GM18519 (cell line): Measurements from ENCODE around the gene LCE1E.

Source experiments
- ATAC-seq: cut with Tn5 transposase; IDR thresholded peaks from one replicate; pipeline ENCODE4 v1.9.1; 2021; ENCODE audit warnings: mild to moderate bottlenecking, moderate library complexity; ENCODE audit not compliant: unreplicated experiment, low FRiP score

The LCE1E gene, protein sequence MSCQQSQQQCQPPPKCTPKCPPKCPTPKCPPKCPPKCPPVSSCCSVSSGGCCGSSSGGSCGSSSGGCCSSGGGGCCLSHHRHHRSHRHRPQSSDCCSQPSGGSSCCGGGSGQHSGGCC

DNA sequence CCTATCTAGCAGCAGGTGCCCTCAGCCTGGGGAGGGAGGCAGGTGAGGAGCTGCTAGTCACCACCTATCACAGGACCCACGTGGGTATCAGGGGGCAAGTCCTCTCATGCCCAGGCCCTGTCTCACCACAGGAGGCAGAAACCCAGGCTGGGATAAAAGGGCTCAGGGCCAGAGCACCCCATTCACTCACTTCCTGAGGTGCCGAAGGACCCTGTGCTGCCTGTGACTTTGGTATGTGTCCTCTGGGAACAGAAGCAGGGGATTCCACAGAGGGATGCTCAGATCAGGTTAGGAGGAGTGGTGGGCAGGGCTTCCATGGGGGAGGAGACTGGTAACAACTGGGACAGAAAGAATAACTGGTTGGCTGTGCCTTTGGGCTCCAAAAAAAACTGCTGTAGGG, at the start of gene LCE1E:
Gene LCE1E, plus strand, starts transcription at position 181 of the 400 bp plus-strand sequence. CDS start 1,043 bp downstream, outside the sequence.
- no peak for ATAC-seq

DNA sequence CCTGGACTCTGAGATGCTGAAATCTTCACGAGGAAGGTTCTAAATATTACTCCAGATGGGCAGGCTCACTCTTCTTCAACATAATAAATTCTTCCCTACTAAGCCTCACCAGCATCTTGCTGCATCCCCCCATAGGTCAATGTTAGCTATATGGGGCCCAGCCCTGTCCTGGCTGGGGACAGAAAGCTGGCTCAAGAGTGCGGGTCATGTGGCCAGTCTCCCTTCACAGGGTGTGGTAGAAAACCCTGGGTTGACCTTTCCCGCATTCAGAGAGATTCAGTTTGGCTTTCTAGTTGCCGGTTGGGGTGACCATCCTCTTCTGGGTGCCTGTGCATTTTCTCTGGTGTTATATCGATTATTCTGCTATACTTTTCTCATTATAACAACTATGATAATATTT, 48.1 kb upstream of the LCE1E start:
- ATAC-seq = no peak

DNA sequence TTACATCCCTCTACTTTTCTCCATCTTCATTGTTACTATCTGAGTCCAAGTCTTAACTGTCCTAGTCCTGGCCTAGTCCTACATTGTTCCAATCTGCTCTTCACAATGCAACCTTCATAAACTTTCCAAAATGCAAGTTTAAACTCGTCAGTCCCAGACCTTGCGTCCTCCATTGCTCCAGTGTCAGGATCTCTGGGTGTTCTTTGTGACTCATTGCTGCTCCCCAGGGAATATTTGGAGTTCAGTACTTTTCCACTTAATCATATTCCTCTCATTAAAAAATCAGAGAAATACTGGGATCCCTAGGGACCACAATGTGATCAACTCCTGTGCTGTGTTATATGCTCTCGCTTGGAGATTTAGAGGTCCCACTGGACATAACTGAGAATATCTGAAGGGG, 46.2 kb upstream of the LCE1E start:
- no peak for ATAC-seq

DNA sequence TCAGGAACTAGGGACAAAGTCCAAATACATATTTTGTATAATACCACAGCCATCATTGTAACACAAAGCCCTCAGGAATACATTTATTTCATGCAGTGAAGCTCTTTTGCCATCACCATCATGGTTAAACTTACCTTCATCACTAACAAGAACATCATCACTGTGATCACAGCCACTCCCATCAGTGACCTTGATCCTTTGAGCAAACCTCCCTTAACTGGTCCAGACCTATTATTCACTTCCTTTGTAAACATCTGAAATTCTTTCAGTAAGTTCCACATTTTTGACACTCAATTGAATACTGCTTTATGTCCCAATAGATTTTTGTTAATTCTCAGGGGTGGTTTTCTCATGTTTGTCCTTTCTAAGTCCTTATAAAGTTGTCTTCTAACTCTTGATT, 44.4 kb upstream of the LCE1E start:
- no peak for ATAC-seq

DNA sequence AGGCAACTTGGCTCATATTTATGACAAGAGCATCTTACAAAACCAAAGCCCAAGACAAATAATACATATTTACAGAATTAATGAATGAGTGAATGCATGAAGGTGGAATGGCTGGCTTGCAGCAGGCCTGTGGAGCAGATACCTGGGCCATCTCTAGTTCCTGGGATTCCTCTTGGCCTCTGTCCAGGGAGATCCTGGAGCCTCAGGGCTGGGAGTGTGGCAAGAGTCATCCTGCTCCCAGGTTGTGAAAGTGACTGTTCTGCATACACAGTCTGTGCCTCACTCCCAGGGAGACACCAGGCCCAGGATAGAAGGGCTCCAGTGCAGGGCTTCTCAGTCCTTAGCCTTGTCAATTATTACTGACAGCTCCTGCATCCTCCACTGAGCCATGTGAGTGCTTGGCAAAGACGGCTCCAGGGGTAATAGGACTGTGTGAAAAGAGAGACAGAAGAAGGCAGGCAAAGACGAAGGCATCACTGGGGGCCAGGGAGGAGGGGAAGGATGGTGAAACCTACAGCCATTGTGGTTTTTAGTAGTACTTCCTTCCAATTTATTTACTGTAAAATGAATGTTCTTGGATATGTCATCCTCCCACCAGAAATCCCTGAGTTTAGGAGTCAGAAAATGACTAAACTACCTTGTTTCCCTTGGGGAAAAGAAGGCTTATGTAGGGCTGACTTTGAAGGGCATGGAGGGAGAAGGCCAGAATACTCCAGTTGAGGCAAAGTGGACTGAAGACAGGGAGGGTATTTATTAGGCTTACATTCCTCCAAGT, 42.5 kb upstream of the LCE1E start:
- ATAC-seq = no peak

DNA sequence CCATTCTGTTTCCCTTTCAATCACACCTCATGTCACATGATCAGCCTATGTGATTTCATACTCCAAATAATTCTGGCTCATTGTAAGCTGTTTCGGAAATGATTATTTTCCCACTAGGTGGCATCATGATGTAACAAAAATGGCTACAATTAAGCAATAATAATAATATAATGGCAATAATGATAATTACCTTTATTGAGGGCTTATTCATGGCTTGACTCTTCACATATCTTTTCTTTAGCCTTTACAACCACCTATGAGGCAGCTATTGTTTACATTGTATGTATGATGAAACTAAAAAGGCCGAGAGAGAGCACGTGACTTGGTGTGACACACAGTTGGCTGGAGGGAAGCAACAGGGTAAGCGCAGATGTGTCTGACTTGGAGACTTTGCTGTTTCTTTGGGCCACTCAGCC, 40.8 kb upstream of the LCE1E start:
- no peak for ATAC-seq

DNA sequence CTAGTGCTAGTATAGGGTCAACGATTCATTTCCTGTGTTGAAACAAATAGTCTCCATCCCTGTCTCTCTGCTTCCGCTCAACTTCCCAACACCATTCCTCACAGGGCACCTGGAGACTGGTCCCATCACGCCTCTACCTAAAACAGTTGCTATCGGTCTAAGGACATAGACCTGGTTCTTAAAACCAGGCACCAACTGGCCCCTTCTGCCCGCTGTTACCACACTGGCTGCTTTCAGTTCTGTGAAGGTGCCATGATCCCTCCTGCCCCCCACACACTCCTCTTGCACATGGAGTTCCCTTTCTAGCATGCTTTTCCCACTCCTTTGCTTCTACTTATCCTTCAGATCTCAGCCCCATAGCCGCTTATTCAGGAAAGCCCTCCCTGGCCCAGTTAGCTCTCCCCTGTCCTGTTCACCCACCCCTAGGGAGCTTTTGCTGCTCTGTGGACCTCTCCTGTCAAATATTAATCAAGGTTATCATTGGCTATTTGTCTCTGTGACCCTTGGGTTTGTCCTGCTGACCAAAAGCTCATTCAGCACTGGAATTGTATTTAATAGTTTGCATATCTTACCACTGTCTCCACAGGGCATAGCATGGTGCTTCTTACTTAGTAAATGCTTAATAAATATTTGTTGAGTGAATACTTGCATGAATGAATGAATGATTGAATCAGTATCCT, 40.2 kb upstream of the LCE1E start:
- no peak for ATAC-seq

DNA sequence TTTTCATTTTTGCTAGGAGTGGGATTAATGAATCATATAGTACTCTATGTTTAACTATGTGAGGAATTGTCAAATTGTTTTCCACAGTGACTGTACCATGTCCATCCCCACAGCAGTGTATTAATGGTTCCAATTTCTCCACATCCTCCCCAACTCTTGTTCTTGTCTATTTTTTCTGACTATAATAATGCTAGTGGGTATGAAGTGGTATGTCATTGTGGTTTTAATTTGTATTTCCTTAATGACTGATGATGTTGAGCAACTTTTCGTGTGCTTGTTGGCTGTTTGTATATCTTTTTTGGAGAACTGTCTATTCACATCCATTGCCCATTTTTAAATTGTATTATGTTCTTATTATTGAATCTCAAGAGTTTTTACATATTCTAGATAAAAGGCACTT, 38.2 kb upstream of the LCE1E start:
- no peak for ATAC-seq

DNA sequence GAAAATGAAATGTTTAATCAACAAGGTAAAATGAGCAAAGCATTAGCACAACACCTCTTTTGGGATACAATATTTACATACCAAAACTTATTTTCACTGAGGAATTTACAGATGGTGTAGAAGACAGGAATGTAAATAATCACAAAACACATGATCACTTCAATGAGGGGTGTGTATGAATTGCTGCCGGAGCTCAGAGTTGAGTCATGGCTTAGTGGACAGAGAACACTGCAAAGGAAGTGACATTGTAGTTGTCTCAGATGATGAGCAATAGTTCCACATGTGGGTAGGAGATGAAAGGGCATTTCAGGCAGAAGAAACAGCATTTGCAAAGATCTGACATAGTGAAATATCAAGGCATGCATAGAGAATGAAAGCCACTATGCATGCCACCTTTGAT, 33.8 kb upstream of the LCE1E start:
- no peak for ATAC-seq

DNA sequence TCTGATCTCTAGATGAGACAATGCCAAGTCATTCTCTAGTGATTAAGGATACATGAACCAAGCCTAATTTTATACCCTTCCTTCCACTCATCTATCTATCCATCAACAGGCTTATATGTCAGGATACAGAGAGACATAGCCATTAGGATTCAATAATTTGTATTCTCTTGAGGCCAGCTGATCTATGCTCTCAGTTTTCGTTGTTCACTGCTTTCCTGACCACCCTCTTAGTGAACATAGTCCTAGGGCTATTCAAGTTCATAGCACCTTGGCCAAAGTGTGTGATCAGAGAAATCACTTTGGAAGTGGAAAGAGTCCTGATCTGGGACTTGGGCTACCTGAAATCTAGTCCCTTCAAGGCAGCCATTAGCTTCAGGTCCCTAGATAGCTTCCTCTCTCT, 32.5 kb upstream of the LCE1E start:
- ATAC-seq = no peak

DNA sequence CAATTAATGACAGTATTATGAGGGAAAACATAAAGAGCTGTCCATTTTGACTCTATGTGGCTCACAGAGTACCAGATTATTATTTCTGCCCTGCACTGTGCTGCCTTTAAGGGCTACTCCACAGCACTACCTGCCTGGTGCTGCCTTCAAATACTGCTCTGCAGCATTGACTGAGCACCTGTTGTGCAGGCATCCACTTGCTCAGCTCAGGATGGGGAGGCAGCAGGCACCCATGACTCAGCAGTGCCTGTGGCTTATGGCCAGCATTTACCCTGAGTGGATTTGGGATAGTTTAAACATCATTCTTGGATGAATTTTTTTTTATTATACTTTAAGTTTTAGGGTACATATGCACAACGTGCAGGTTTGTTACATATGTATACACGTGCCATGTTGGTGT, 29.2 kb upstream of the LCE1E start:
- no peak for ATAC-seq

DNA sequence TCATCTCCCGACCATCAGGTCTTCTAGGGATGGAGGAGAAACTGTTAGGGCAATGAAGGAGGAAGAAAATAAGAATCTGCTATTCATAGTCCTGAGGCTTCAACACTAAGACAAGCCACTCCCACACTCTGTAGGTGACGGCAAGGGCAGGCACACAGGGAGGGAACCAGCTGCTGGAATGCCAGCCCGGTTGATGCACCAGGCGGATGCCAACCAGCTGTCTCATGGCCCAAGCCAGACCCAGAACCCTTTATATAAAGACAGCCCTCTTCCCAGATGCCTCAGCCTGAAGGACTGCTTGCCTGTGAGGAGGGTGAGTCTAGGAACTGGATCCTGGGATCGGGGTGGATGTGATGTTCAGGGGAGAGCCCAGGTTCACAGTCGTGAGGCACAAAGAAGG, 28.3 kb upstream of the LCE1E start, which contains the start of gene KPRP:
Gene KPRP, plus strand, starts transcription at position 279 of the 400 bp plus-strand sequence. CDS start 1,564 bp downstream, outside the sequence.
- ATAC-seq = no peak

DNA sequence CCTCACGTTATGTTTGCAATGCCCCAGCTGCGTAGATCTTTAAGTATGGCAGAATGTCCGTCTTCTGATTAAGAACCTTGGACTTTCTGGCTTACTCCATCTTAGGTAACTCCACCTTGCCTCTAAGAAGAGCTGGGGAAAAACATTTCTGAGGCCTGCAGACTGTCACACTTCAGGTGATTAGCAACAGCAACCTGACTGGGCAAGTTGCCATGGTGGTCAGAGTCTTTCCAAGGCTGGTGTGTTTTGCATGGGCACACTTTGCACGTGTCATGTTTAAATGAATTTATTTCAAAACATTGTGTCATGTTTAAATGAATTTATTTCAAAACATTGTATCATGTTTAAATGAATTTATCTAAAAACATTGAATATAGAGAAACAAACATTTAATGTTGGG, 27.4 kb upstream of the LCE1E start:
- no peak for ATAC-seq

DNA sequence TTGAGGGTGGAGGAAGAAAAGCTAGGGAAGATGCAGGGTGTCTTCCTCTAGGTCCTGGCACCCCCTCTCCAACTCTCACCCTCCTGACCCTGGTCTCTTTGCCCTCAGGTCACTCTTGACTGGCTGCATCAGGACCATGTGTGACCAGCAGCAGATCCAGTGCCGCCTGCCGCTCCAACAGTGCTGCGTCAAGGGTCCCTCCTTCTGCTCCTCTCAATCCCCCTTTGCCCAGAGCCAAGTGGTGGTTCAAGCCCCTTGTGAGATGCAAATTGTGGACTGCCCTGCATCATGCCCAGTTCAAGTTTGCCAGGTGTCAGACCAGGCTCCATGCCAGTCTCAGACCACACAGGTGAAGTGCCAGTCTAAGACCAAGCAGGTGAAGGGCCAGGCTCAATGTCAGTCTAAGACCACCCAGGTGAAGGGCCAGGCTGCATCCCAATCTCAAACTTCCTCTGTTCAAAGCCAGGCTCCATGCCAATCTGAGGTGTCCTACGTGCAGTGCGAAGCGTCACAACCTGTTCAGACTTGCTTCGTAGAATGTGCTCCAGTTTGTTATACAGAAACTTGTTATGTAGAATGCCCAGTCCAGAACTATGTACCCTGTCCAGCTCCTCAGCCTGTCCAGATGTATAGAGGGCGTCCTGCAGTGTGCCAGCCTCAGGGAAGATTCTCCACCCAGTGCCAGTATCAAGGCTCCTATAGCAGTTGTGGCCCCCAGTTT, 26.4 kb upstream of the LCE1E start:
- no peak for ATAC-seq

DNA sequence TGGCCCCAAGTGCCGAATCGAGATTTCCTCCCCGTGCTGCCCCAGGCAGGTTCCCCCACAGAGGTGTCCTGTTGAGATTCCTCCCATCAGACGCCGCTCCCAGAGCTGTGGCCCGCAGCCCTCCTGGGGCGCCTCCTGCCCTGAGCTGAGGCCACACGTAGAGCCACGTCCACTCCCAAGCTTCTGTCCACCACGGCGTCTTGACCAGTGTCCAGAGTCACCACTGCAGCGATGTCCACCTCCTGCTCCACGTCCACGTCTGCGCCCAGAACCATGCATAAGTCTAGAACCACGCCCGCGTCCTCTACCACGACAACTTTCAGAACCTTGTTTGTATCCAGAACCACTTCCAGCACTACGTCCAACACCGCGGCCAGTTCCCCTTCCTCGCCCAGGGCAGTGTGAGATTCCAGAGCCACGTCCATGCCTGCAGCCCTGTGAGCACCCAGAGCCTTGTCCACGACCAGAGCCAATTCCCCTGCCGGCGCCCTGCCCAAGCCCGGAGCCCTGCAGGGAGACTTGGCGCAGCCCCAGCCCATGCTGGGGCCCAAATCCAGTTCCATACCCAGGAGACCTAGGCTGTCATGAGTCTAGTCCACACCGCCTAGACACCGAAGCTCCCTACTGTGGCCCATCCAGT, 25.4 kb upstream of the LCE1E start:
- ATAC-seq = no peak

DNA sequence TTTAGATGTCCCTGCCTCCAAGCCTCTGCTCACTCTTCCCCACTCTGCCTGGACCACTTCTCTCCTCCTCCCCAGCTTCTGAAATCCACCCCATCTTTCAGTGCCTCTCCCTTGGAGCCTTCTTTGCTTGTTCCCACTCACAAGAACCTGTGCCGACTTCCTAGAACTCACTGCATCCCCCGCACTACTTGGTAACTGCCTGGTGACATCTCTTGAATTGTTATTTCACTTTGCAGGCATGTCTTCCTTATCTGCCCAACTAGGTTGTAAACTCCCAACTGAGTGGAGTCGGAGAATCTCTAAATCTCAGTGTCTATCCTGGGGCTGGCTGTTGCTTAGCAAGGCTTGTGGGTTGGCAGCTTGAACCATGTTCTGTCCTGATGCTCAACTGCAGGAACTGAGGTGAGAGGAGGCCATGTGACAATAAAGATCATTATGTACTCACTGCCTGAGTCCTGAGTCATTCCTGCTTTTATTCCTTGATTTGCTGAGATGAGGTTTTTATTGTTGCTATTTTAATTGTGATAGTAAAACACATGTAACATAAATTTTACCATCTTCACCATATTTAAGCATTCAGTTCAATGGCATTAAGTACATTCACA, 24.3 kb upstream of the LCE1E start:
- no peak for ATAC-seq

DNA sequence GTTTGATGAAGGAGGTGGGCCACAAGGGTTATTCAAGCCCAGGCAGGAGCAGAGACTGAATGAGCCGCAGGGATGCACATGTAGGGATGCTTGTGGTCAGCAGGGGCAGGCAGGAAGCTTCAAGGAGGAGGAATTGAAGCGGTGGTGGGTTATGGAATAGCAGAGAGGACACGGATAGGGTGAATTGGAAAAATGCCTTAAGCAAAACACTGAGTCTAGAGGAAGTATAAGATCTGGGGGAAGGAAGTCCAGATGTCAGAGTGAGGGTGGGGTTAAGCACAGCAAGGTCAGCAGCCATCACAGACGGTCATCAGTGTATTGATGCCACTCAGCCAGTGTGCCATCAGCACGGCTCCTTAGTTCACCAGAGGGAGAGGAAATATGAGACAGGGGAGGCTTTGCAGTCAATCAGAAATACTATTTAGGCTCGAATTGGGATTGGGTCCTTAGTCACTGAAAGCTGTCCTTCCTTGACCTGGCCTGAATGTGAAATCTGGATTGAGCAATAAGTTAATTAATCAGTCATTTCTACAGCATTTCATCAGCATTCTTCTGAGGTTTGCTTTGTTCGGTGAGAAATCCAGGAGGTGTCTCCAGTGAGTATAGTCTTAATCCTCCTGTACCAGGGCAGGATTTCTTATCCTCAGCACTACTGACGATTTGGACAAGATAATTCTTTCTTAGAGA, 17.1 kb upstream of the LCE1E start:
- no peak for ATAC-seq

DNA sequence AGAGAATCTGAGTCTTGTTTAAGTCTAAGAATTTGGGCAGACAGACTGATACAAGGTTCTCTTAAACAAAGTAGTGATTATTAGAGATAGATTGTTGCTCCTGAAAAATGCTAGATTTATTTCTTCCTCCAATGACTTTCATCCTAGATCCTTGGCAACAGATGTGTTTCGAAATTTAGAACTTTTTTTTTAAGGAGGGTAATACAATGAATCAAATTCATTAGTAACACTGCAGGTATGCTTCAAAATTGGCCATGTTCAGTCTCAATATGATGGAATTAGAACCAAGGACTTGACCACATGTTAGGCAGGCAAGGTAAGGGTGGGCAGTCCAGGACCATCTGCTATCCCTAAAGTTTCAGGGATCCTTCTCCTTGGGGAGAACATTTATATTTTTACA, 15.6 kb upstream of the LCE1E start:
- no peak for ATAC-seq

DNA sequence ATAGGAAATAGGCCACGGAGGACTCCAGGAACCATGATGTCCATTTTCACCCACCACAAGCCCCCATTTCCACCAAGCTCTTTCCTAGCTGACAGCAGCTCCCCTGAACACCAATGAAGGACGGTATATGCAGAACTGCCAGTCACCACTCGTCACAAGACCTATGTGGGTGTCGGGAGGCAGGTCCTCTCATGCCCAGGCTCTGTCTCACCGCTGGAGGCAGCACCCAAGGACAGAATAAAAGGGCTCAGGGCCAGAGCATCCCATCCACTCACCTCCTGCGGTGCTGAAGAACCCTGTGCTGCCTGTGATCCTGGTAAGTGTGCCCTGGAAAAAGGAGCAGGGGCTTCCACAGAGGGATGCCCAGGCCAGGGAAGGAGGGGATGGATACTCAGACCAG, 11.2 kb upstream of the LCE1E start, which contains the start of gene LCE1F:
Gene LCE1F, plus strand, starts transcription at position 266 of the 400 bp plus-strand sequence. CDS start 1,232 bp downstream, outside the sequence.
- ATAC-seq = no peak

DNA sequence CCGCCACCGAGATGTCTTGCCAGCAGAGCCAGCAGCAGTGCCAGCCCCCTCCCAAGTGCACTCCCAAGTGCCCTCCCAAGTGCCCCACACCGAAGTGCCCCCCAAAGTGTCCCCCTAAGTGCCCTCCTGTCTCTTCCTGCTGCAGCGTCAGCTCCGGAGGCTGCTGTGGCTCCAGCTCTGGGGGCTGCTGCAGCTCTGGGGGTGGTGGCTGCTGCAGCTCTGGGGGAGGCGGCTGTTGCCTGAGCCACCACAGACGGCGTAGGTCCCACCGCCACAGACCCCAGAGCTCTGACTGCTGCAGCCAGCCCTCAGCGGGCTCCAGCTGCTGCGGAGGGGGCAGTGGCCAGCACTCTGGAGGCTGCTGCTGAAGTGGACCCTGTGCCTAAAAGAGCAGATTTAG, 9.7 kb upstream of the LCE1E start:
- no peak for ATAC-seq
